ENCODE results near the gene MORN5.

MORN5 gene

DNA sequence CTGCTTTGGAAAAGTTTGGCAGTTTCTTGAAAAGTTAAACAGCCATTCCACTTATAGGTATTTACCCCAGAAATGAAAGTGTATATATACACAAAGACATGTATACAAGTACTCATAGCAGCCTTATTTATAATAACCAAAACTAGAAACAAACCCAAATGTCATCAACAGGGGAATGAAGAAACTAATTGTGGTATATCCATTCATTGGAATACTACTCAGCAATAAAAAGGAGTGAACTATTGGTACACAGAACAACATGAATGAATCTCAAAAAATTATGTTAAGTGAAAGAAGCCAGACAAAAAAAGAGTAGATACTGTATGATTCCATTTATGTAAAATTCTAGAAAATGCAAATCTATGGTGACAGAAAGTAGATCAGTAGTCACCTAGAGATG, 2.7 kb downstream of the MORN5 start:
- Histone ChIP-seq H3K4me3 (ENCODE audit: low read depth, low read length) (no peak overlapping the region), H2AFZ (no peak overlapping the region), H3K27ac (no peak overlapping the region)

DNA sequence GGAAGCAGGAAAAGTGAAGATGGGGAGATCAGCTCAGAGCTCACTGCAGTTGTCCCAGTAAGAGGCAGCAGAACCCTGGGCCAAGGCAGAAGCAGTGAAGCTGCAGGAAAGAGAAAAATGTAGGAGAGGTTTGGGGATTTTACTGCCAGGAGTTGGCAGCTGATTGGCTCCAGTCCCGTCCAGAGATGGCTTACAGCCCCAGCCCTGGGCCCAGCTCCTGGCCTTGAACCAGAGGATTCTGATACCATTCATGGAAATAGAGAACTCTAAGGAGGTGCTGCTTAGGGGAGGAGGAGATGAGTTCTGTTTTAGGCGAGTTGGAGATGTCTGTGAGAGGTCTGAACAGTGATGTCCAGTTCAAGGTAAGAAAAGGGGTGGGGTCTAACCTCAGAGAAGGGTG, 4.6 kb downstream of the MORN5 start:
- Histone ChIP-seq H3K4me1 (no peaks in the 10 kb centered on the region), H3K79me2 (peaks cover 3% of the 10 kb centered on the region), H3K27ac (no peak overlapping the region), H3K9me3 (ENCODE audit: control insufficient read depth, low read length) (no peaks in the 10 kb centered on the region), H3K36me3 (ENCODE audit: control insufficient read depth, insufficient read depth, low read length) (peaks cover 3% of the 10 kb centered on the region), H3K4me2 (ENCODE audit: low read length) (no peak overlapping the region), H3K4me3 (ENCODE audit: low read depth, low read length) (no peak overlapping the region), H3K9ac (no peak overlapping the region), H2AFZ (no peak overlapping the region), H3K27me3 (ENCODE audit: control insufficient read depth, insufficient read depth, low read length) (no peaks in the 10 kb centered on the region)
- TF ChIP-seq, protein P1, sequence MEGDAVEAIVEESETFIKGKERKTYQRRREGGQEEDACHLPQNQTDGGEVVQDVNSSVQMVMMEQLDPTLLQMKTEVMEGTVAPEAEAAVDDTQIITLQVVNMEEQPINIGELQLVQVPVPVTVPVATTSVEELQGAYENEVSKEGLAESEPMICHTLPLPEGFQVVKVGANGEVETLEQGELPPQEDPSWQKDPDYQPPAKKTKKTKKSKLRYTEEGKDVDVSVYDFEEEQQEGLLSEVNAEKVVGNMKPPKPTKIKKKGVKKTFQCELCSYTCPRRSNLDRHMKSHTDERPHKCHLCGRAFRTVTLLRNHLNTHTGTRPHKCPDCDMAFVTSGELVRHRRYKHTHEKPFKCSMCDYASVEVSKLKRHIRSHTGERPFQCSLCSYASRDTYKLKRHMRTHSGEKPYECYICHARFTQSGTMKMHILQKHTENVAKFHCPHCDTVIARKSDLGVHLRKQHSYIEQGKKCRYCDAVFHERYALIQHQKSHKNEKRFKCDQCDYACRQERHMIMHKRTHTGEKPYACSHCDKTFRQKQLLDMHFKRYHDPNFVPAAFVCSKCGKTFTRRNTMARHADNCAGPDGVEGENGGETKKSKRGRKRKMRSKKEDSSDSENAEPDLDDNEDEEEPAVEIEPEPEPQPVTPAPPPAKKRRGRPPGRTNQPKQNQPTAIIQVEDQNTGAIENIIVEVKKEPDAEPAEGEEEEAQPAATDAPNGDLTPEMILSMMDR (IDR thresholded peaks at IDR 0.05), result no peak

More for the DNA sequence above, 2.7 kb downstream of the MORN5 start:
- Histone ChIP-seq H3K27me3 (ENCODE audit: control insufficient read depth, insufficient read depth, low read length) (no peaks in the 10 kb centered on the region), H3K79me2 (peaks cover 15% of the 10 kb centered on the region), H3K4me2 (ENCODE audit: low read length) (no peak overlapping the region), H3K9me3 (ENCODE audit: control insufficient read depth, low read length) (no peaks in the 10 kb centered on the region), H3K9ac (no peak overlapping the region), H3K4me1 (peaks cover 7% of the 10 kb centered on the region), H3K36me3 (ENCODE audit: control insufficient read depth, insufficient read depth, low read length) (peaks cover 3% of the 10 kb centered on the region)
- TF ChIP-seq, protein P1 (IDR thresholded peaks at IDR 0.05), result no peak

DNA sequence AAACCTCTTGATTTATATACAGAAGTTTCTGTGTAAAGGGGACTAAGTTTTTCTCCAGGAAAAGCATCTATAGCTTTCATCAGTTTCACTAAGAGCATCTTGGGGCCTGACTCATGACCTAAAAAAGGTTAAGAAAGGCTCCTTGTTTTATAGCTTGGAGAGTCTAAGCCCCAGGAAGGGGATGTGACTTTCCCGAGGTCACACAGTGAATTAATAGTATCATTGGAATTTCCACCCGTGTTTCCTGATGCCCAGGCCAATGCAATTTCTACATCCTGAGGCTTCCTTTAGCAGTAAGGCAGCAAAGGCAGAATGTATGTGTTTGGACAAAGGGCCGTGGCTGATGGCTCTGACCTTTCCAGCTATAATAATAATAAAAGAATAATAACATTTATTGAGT, 8.6 kb downstream of the MORN5 start:
- Histone ChIP-seq H3K4me3 (ENCODE audit: low read depth, low read length) (no peak overlapping the region), H3K27ac (no peak overlapping the region), H3K4me1 (no peaks in the 10 kb centered on the region), H3K9ac (no peak overlapping the region), H3K9me3 (ENCODE audit: control insufficient read depth, low read length) (no peaks in the 10 kb centered on the region), H3K36me3 (ENCODE audit: control insufficient read depth, insufficient read depth, low read length) (no peaks in the 10 kb centered on the region), H2AFZ (no peak overlapping the region), H3K4me2 (ENCODE audit: low read length) (no peak overlapping the region), H3K27me3 (ENCODE audit: control insufficient read depth, insufficient read depth, low read length) (no peaks in the 10 kb centered on the region), H3K79me2 (no peaks in the 10 kb centered on the region)
- TF ChIP-seq, protein P1 (IDR thresholded peaks at IDR 0.05), result no peak

DNA sequence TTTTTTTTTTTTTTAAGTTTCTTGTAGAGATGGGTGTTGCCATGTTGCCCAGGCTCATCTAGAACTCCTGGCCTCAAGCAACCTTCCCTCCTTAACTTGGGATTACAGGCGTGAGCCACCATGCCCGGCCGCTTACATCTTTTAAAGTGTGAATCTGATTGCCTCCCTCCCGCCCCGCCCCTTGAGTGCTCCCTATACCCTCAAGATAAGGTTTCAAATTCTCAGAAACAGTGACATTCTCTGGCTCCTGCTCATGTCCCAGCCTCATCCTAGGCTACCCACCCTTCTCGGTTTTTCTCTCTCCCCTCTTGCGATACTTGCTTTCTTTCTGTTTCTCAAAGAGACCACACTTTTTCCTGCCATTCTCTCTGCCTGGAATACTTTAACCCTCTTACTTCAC, 12.4 kb downstream of the MORN5 start:
- H3K4me3 ChIP-seq (ENCODE audit: low read depth, low read length), result no peak overlapping the region
- TF ChIP-seq, protein P1 (IDR thresholded peaks at IDR 0.05), result no peak

DNA sequence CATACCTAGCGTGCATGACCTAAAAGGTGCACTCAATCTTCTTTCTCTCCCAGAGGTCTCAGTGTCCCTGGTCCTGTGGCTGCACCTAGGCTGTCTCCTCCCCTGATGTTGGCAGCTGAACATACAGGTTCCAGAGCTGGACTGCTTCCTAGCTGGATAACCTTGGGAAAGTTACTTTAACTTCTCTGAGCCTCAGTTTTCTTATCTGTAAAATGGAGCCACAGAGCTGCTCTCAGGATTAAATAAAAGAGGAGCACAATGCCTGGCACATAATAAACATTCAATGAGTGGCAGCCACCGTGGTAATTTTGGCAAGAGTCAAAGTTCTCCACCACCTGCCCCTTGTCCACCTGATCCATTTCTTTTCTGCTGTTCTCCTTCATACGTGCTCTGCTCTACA, 14.0 kb downstream of the MORN5 start:
- TF ChIP-seq, protein P1 (IDR thresholded peaks at IDR 0.05), result no peak
- H3K79me2 ChIP-seq, result no peaks in the 10 kb centered on the region

More for the DNA sequence above, 12.4 kb downstream of the MORN5 start:
- Histone ChIP-seq H3K27me3 (ENCODE audit: control insufficient read depth, insufficient read depth, low read length) (no peaks in the 10 kb centered on the region), H3K9me3 (ENCODE audit: control insufficient read depth, low read length) (no peaks in the 10 kb centered on the region), H3K9ac (no peak overlapping the region), H3K27ac (no peak overlapping the region), H3K4me1 (no peaks in the 10 kb centered on the region), H3K79me2 (no peaks in the 10 kb centered on the region), H2AFZ (no peak overlapping the region), H3K36me3 (ENCODE audit: control insufficient read depth, insufficient read depth, low read length) (no peaks in the 10 kb centered on the region), H3K4me2 (ENCODE audit: low read length) (no peak overlapping the region)

More for the DNA sequence above, 14.0 kb downstream of the MORN5 start:
- H3K4me1 ChIP-seq, result no peaks in the 10 kb centered on the region
- no peak overlapping the region for H3K4me2 ChIP-seq (ENCODE audit: low read length)
- H3K36me3 ChIP-seq (ENCODE audit: control insufficient read depth, insufficient read depth, low read length), result no peaks in the 10 kb centered on the region
- H2AFZ ChIP-seq, result no peak overlapping the region
- H3K27ac ChIP-seq, result no peak overlapping the region
- H3K9me3 ChIP-seq (ENCODE audit: control insufficient read depth, low read length), result no peaks in the 10 kb centered on the region
- H3K9ac ChIP-seq, result no peak overlapping the region
- no peak overlapping the region for H3K4me3 ChIP-seq (ENCODE audit: low read depth, low read length)
- no peaks in the 10 kb centered on the region for H3K27me3 ChIP-seq (ENCODE audit: control insufficient read depth, insufficient read depth, low read length)
